ENCODE results near the gene NRBF2. TPM values are rescaled to one million over a fixed set of nuclear protein-coding genes. Genes with fewer than 3 reads are reported as not detected.

The NRBF2 gene
- polyA plus RNA-seq, 2 of the 4 experiments (the other 2 are of a cell fraction), result 16.6 to 27.6 TPM

DNA sequence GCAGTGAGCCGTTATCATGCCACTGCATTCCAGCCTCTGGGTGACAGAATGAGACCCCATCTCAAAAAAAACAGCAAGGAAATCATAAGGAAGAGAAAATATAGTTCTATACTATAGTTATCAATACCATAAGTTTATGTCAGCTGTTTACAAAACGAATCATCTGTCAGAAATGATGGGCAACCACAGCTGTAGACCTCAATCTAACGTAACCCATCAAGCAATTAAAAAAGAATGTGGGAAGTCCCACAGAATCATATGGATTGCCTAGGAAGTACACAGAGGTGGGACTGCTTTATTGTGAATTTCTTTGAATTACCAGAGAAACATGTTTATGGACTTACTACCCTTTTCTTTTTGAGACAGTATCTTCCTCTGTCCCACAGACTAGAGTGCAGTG, 6.9 kb downstream of the NRBF2 start:
- WGBS (ENCODE audit: missing lambda C conversion rate), result 91% methylated on average over 3 of the region's 3 CpGs
- DNase-seq (ENCODE audit: low read depth in 1 of 2, low spot score in 1 of 2) (no peak), FAIRE-seq (no peak), ATAC-seq (no peak)
- H3K9me3 ChIP-seq, result no peaks in the 10 kb centered on the region
- H3K27ac ChIP-seq, result no peak overlapping the region
- POLR2A ChIA-PET, result no interaction called here
- TF ChIP-seq HOXB5 (CRISPR knock-in tag; IDR thresholded peaks at IDR 0.05), result no peak
- TF ChIP-seq EHF (CRISPR knock-in tag; IDR thresholded peaks at IDR 0.05), result no peak
- no peak for TF ChIP-seq CEBPB (IDR thresholded peaks at IDR 0.05)
- no peak for TF ChIP-seq KDM1A (IDR thresholded peaks at IDR 0.05; ENCODE audit: low read depth)
- TF ChIP-seq, protein P1, sequence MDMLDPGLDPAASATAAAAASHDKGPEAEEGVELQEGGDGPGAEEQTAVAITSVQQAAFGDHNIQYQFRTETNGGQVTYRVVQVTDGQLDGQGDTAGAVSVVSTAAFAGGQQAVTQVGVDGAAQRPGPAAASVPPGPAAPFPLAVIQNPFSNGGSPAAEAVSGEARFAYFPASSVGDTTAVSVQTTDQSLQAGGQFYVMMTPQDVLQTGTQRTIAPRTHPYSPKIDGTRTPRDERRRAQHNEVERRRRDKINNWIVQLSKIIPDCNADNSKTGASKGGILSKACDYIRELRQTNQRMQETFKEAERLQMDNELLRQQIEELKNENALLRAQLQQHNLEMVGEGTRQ (IDR thresholded peaks at IDR 0.05), result no peak
- no peak for TF ChIP-seq BHLHE40 (IDR thresholded peaks at IDR 0.05; ENCODE audit: low read depth, low read length)
- no peak for TF ChIP-seq POLR2A (IDR thresholded peaks at IDR 0.05; ENCODE audit: low read length)
- CTCF ChIA-PET, result interaction anchor here (0.8 to 3.2 kb wide), 3 partner anchors 10 to 23 kb away, joined by 3 to 17 read pairs (median 3); no protein-coding TSS in a partner anchor
- H3K4me3 ChIP-seq, result no peak overlapping the region
- no peak overlapping the region for H3K4me2 ChIP-seq
- no peaks in the 10 kb centered on the region for H3K4me1 ChIP-seq

DNA sequence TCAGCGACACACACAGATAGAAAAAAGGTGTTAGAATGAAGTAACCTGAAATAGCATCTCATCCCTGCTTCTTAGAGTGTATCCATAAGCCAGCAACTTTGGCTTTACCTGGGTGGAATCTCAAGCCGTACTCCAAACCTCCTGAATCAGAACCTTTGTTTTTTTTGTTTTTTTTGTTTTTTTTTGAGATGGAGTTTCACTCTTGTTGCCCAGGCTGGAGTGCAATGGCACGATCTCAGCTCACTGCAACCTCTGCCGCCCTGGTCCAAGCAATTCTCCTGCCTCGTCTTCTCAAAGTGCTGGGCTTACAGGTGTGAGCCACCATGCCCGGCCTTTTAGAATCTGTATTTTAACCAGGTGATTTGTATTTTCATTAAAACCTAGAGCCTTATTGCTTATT, 9.0 kb downstream of the NRBF2 start:
- CTCF ChIA-PET, result interaction anchor here (0.9 to 3.2 kb wide), 2 partner anchors 15 to 548 kb away, joined by 4 to 17 read pairs; no protein-coding TSS in a partner anchor
- FAIRE-seq, result no peak
- WGBS (ENCODE audit: missing lambda C conversion rate), result 89% methylated on average over 6 of the region's 6 CpGs

More for the DNA sequence above, 9.0 kb downstream of the NRBF2 start:
- no peak for TF ChIP-seq HEYL (CRISPR knock-in tag; IDR thresholded peaks at IDR 0.05)
- TF ChIP-seq KDM1A (IDR thresholded peaks at IDR 0.05; ENCODE audit: low read depth), result no peak
- no peak for TF ChIP-seq BHLHE40 (IDR thresholded peaks at IDR 0.05; ENCODE audit: low read depth, low read length)
- TF ChIP-seq CBX8 (IDR thresholded peaks at IDR 0.05), result no peak
- no peak for TF ChIP-seq HOXB5 (CRISPR knock-in tag; IDR thresholded peaks at IDR 0.05)
- TF ChIP-seq POLR2AphosphoS2 (conservative IDR thresholded peaks at IDR 0.05; ENCODE audit: low read length), result no peak
- TF ChIP-seq, protein P2, sequence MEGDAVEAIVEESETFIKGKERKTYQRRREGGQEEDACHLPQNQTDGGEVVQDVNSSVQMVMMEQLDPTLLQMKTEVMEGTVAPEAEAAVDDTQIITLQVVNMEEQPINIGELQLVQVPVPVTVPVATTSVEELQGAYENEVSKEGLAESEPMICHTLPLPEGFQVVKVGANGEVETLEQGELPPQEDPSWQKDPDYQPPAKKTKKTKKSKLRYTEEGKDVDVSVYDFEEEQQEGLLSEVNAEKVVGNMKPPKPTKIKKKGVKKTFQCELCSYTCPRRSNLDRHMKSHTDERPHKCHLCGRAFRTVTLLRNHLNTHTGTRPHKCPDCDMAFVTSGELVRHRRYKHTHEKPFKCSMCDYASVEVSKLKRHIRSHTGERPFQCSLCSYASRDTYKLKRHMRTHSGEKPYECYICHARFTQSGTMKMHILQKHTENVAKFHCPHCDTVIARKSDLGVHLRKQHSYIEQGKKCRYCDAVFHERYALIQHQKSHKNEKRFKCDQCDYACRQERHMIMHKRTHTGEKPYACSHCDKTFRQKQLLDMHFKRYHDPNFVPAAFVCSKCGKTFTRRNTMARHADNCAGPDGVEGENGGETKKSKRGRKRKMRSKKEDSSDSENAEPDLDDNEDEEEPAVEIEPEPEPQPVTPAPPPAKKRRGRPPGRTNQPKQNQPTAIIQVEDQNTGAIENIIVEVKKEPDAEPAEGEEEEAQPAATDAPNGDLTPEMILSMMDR (IDR thresholded peaks at IDR 0.05), result no peak
- TF ChIP-seq, protein P3, sequence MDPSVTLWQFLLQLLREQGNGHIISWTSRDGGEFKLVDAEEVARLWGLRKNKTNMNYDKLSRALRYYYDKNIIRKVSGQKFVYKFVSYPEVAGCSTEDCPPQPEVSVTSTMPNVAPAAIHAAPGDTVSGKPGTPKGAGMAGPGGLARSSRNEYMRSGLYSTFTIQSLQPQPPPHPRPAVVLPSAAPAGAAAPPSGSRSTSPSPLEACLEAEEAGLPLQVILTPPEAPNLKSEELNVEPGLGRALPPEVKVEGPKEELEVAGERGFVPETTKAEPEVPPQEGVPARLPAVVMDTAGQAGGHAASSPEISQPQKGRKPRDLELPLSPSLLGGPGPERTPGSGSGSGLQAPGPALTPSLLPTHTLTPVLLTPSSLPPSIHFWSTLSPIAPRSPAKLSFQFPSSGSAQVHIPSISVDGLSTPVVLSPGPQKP (IDR thresholded peaks at IDR 0.05; ENCODE audit: low read depth, low read length), result no peak
- TF ChIP-seq NFE2L2 (conservative IDR thresholded peaks at IDR 0.05; ENCODE audit: low read length), result no peak
- TF ChIP-seq CHD4 (IDR thresholded peaks at IDR 0.05; ENCODE audit: borderline replicate concordance), result no peak
- no peak for TF ChIP-seq PHF8 (IDR thresholded peaks at IDR 0.05; ENCODE audit: borderline replicate concordance, low read depth)
- TF ChIP-seq CEBPB (IDR thresholded peaks at IDR 0.05), result no peak
- no peak for TF ChIP-seq MYC (IDR thresholded peaks at IDR 0.05; ENCODE audit: borderline replicate concordance, low read length)
- TF ChIP-seq, protein P4, sequence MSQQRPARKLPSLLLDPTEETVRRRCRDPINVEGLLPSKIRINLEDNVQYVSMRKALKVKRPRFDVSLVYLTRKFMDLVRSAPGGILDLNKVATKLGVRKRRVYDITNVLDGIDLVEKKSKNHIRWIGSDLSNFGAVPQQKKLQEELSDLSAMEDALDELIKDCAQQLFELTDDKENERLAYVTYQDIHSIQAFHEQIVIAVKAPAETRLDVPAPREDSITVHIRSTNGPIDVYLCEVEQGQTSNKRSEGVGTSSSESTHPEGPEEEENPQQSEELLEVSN (IDR thresholded peaks at IDR 0.05; ENCODE audit: borderline replicate concordance, low read depth), result no peak
- TF ChIP-seq, protein P5, sequence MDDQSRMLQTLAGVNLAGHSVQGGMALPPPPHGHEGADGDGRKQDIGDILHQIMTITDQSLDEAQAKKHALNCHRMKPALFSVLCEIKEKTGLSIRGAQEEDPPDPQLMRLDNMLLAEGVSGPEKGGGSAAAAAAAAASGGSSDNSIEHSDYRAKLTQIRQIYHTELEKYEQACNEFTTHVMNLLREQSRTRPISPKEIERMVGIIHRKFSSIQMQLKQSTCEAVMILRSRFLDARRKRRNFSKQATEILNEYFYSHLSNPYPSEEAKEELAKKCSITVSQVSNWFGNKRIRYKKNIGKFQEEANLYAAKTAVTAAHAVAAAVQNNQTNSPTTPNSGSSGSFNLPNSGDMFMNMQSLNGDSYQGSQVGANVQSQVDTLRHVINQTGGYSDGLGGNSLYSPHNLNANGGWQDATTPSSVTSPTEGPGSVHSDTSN (IDR thresholded peaks at IDR 0.05), result no peak
- TF ChIP-seq, protein P6, sequence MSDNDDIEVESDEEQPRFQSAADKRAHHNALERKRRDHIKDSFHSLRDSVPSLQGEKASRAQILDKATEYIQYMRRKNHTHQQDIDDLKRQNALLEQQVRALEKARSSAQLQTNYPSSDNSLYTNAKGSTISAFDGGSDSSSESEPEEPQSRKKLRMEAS (IDR thresholded peaks at IDR 0.05), result no peak
- no peak for TF ChIP-seq JUN (IDR thresholded peaks at IDR 0.05)
- ATAC-seq (no peak), DNase-seq (ENCODE audit: low read depth in 1 of 2, low spot score in 1 of 2) (no peak)
- Histone ChIP-seq H3K27ac (no peak overlapping the region), H3K4me1 (no peaks in the 10 kb centered on the region), H3K4me3 (no peak overlapping the region), H3K4me2 (no peak overlapping the region), H3K9me3 (no peaks in the 10 kb centered on the region)
- POLR2A ChIA-PET, result interaction anchor here (1.0 kb wide), 1 partner anchor 9 kb away, joined by 3 read pairs; the partner anchor contains the start of gene NRBF2
